Measurements from ENCODE around the gene DNAH8. TPM values are rescaled to one million over a fixed set of nuclear protein-coding genes. Genes with fewer than 3 reads are reported as not detected.

The DNAH8 gene
- total RNA-seq, 1 experiment from 2014 or later = 0.15 TPM

- no peak overlapping the region for H3K9ac ChIP-seq (ENCODE audit: low read length)
- TF ChIP-seq CTCF (conservative IDR thresholded peaks at IDR 0.05; ENCODE audit: low read depth, low read length) = no peak
- TF ChIP-seq EZH2 (IDR thresholded peaks at IDR 0.05; ENCODE audit: low read length, unreplicated experiment) = no peak
- no peak for TF ChIP-seq EZH2phosphoT487 (IDR thresholded peaks at IDR 0.05; ENCODE audit: borderline replicate concordance, low read length)
- BruUV-seq (replicated peaks) = no TSS peak
- no peaks in the 10 kb centered on the region for H3K36me3 ChIP-seq (ENCODE audit: low read depth, low read length)
- no peak overlapping the region for H2AFZ ChIP-seq (ENCODE audit: low read length)
- POLR2A ChIA-PET (ENCODE audit: unreplicated experiment) = no interaction called here
- ATAC-seq = no peak
- intact Hi-C loops (cut with micrococcal nuclease) = no loop called here
- H3K27ac ChIP-seq (ENCODE audit: low read length) = no peak overlapping the region
- H3F3A ChIP-seq (ENCODE audit: low read length, unreplicated experiment) = no peaks in the 10 kb centered on the region
- CTCF ChIA-PET = no interaction called here
- H3K4me2 ChIP-seq (ENCODE audit: low read length) = no peak overlapping the region
- H3K4me3 ChIP-seq (ENCODE audit: low read length) = no peak overlapping the region
- H3K79me2 ChIP-seq (ENCODE audit: low read length) = no peaks in the 10 kb centered on the region
- no peaks in the 10 kb centered on the region for H4K20me1 ChIP-seq (ENCODE audit: low read length)
- no peak for DNase-seq
- H3K4me1 ChIP-seq (ENCODE audit: insufficient read depth, low read length) = no peaks in the 10 kb centered on the region
- H3K9me2 ChIP-seq (replicated peaks; ENCODE audit: low read length) = no peaks in the 10 kb centered on the region
- H3K27me3 ChIP-seq (ENCODE audit: low read length) = peaks cover 97% of the 10 kb centered on the region
- no peaks in the 10 kb centered on the region for H3K9me3 ChIP-seq (ENCODE audit: low read length)
These were observed 322.6 kb downstream of the DNAH8 start for GRCh38 chr6:39037707-39038106.

GRCh38 chr6:39040080-39040673 lies 325.1 kb downstream of the DNAH8 start:
- no peak for TF ChIP-seq CTCF (conservative IDR thresholded peaks at IDR 0.05; ENCODE audit: low read depth, low read length)
- no peak for TF ChIP-seq EZH2phosphoT487 (IDR thresholded peaks at IDR 0.05; ENCODE audit: borderline replicate concordance, low read length)
- TF ChIP-seq EZH2 (IDR thresholded peaks at IDR 0.05; ENCODE audit: low read length, unreplicated experiment) = no peak
- Histone ChIP-seq H3K79me2 (ENCODE audit: low read length) (no peaks in the 10 kb centered on the region), H3K27me3 (ENCODE audit: low read length) (peaks cover 74% of the 10 kb centered on the region), H3K27ac (ENCODE audit: low read length) (no peak overlapping the region), H3K4me1 (ENCODE audit: insufficient read depth, low read length) (no peaks in the 10 kb centered on the region), H3K36me3 (ENCODE audit: low read depth, low read length) (no peaks in the 10 kb centered on the region), H3K4me2 (ENCODE audit: low read length) (no peak overlapping the region), H3K9me3 (ENCODE audit: low read length) (no peaks in the 10 kb centered on the region), H2AFZ (ENCODE audit: low read length) (no peak overlapping the region), H3K9me2 (replicated peaks; ENCODE audit: low read length) (no peaks in the 10 kb centered on the region), H3K4me3 (ENCODE audit: low read length) (no peak overlapping the region), H3F3A (ENCODE audit: low read length, unreplicated experiment) (no peaks in the 10 kb centered on the region), H3K9ac (ENCODE audit: low read length) (no peak overlapping the region), H4K20me1 (ENCODE audit: low read length) (no peaks in the 10 kb centered on the region)
- DNase-seq = no peak
- CTCF ChIA-PET = no interaction called here
- POLR2A ChIA-PET (ENCODE audit: unreplicated experiment) = no interaction called here
- ATAC-seq = no peak
- intact Hi-C loops (cut with micrococcal nuclease) = no loop called here
- no TSS peak for BruUV-seq (replicated peaks)

- Histone ChIP-seq H3K9me3 (ENCODE audit: low read length) (no peaks in the 10 kb centered on the region), H3K9ac (ENCODE audit: low read length) (no peak overlapping the region), H4K20me1 (ENCODE audit: low read length) (no peaks in the 10 kb centered on the region), H3K27ac (ENCODE audit: low read length) (no peak overlapping the region), H3F3A (ENCODE audit: low read length, unreplicated experiment) (no peaks in the 10 kb centered on the region), H3K4me2 (ENCODE audit: low read length) (no peak overlapping the region), H3K4me1 (ENCODE audit: insufficient read depth, low read length) (no peaks in the 10 kb centered on the region), H3K9me2 (replicated peaks; ENCODE audit: low read length) (no peaks in the 10 kb centered on the region), H2AFZ (ENCODE audit: low read length) (no peak overlapping the region), H3K79me2 (ENCODE audit: low read length) (no peaks in the 10 kb centered on the region), H3K36me3 (ENCODE audit: low read depth, low read length) (no peaks in the 10 kb centered on the region), H3K4me3 (ENCODE audit: low read length) (no peak overlapping the region), H3K27me3 (ENCODE audit: low read length) (peaks cover 65% of the 10 kb centered on the region)
- intact Hi-C loops (cut with micrococcal nuclease) = no loop called here
- TF ChIP-seq EZH2 (IDR thresholded peaks at IDR 0.05; ENCODE audit: low read length, unreplicated experiment) (no peak), EZH2phosphoT487 (IDR thresholded peaks at IDR 0.05; ENCODE audit: borderline replicate concordance, low read length) (no peak)
- DNase-seq = no peak
- POLR2A ChIA-PET (ENCODE audit: unreplicated experiment) = no interaction called here
- BruUV-seq (replicated peaks) = no TSS peak
- no peak for ATAC-seq
- CTCF ChIA-PET = no interaction called here
These were observed 326.0 kb downstream of the DNAH8 start for GRCh38 chr6:39041072-39041471.
